ENCODE results near the gene TAF4. TPM values are rescaled to one million over a fixed set of nuclear protein-coding genes. Genes with fewer than 3 reads are reported as not detected.

Gene TAF4
- total and polyA plus RNA-seq, 2 of the 13 experiments (the other 11 are each of a cell fraction or from before 2014, with no cell fraction given) = 5.9 to 12.0 TPM

- TF ChIP-seq ZNF503 (CRISPR knock-in tag; IDR thresholded peaks at IDR 0.05) (no peak), STAG1 (CRISPR knock-in tag; IDR thresholded peaks at IDR 0.05) (peak; percentile 17), HDAC2 (CRISPR knock-in tag; IDR thresholded peaks at IDR 0.05) (peak; percentile 67; the same call in 1 of the 2 replicates), RFX1 (IDR thresholded peaks at IDR 0.05) (peak; percentile 60; the same call in 1 of the 2 replicates), KMT2A (CRISPR knock-in tag; IDR thresholded peaks at IDR 0.05) (peak; percentile 60; the same call in 1 of the 2 replicates), POLR2A (IDR thresholded peaks at IDR 0.05; ENCODE audit: insufficient read depth in 1 of 2, low read depth in 2 of 2, low read length in 2 of 2) (no peak), ZSCAN21 (CRISPR knock-in tag; IDR thresholded peaks at IDR 0.05; ENCODE audit: borderline replicate concordance) (0 out of 2 replicates have a peak, but pooled peaks have one; percentile 37), MTA3 (CRISPR knock-in tag; IDR thresholded peaks at IDR 0.05) (no peak), ZSCAN22 (CRISPR knock-in tag; IDR thresholded peaks at IDR 0.05) (no peak), FOXO1 (CRISPR knock-in tag; IDR thresholded peaks at IDR 0.05) (peak; percentile 68), SP2 (CRISPR knock-in tag; IDR thresholded peaks at IDR 0.05) (no peak), EP300 (IDR thresholded peaks at IDR 0.05; ENCODE audit: low read depth in 2 of 2, low read length in 2 of 2) (peak; percentile 4 to 48; a peak in 1 of 4 replicates), EP300 (CRISPR knock-in tag; IDR thresholded peaks at IDR 0.05; ENCODE audit: borderline replicate concordance) (no peak), ZNF816 (CRISPR knock-in tag; IDR thresholded peaks at IDR 0.05; ENCODE audit: borderline replicate concordance) (0 out of 2 replicates have a peak, but pooled peaks have one; percentile 35), TCF7 (IDR thresholded peaks at IDR 0.05; ENCODE audit: low read depth) (no peak), FOXA1 (IDR thresholded peaks at IDR 0.05) (no peak), FOXA1 (CRISPR knock-in tag; IDR thresholded peaks at IDR 0.05) (peak; percentile 69), ZBTB25 (CRISPR knock-in tag; IDR thresholded peaks at IDR 0.05) (no peak)
- TF ChIP-seq, protein P1, sequence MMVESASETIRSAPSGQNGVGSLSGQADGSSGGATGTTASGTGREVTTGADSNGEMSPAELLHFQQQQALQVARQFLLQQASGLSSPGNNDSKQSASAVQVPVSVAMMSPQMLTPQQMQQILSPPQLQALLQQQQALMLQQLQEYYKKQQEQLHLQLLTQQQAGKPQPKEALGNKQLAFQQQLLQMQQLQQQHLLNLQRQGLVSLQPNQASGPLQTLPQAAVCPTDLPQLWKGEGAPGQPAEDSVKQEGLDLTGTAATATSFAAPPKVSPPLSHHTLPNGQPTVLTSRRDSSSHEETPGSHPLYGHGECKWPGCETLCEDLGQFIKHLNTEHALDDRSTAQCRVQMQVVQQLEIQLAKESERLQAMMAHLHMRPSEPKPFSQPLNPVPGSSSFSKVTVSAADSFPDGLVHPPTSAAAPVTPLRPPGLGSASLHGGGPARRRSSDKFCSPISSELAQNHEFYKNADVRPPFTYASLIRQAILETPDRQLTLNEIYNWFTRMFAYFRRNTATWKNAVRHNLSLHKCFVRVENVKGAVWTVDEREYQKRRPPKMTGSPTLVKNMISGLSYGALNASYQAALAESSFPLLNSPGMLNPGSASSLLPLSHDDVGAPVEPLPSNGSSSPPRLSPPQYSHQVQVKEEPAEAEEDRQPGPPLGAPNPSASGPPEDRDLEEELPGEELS (CRISPR knock-in tag; IDR thresholded peaks at IDR 0.05) = peak; percentile 48; the same call in 1 of the 2 replicates
- TF ChIP-seq, protein P2, sequence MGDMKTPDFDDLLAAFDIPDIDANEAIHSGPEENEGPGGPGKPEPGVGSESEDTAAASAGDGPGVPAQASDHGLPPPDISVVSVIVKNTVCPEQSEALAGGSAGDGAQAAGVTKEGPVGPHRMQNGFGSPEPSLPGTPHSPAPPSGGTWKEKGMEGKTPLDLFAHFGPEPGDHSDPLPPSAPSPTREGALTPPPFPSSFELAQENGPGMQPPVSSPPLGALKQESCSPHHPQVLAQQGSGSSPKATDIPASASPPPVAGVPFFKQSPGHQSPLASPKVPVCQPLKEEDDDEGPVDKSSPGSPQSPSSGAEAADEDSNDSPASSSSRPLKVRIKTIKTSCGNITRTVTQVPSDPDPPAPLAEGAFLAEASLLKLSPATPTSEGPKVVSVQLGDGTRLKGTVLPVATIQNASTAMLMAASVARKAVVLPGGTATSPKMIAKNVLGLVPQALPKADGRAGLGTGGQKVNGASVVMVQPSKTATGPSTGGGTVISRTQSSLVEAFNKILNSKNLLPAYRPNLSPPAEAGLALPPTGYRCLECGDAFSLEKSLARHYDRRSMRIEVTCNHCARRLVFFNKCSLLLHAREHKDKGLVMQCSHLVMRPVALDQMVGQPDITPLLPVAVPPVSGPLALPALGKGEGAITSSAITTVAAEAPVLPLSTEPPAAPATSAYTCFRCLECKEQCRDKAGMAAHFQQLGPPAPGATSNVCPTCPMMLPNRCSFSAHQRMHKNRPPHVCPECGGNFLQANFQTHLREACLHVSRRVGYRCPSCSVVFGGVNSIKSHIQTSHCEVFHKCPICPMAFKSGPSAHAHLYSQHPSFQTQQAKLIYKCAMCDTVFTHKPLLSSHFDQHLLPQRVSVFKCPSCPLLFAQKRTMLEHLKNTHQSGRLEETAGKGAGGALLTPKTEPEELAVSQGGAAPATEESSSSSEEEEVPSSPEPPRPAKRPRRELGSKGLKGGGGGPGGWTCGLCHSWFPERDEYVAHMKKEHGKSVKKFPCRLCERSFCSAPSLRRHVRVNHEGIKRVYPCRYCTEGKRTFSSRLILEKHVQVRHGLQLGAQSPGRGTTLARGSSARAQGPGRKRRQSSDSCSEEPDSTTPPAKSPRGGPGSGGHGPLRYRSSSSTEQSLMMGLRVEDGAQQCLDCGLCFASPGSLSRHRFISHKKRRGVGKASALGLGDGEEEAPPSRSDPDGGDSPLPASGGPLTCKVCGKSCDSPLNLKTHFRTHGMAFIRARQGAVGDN (CRISPR knock-in tag; IDR thresholded peaks at IDR 0.05) = peak; percentile 57
- TF ChIP-seq, protein P3, sequence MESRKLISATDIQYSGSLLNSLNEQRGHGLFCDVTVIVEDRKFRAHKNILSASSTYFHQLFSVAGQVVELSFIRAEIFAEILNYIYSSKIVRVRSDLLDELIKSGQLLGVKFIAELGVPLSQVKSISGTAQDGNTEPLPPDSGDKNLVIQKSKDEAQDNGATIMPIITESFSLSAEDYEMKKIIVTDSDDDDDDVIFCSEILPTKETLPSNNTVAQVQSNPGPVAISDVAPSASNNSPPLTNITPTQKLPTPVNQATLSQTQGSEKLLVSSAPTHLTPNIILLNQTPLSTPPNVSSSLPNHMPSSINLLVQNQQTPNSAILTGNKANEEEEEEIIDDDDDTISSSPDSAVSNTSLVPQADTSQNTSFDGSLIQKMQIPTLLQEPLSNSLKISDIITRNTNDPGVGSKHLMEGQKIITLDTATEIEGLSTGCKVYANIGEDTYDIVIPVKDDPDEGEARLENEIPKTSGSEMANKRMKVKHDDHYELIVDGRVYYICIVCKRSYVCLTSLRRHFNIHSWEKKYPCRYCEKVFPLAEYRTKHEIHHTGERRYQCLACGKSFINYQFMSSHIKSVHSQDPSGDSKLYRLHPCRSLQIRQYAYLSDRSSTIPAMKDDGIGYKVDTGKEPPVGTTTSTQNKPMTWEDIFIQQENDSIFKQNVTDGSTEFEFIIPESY (CRISPR knock-in tag; IDR thresholded peaks at IDR 0.05) = 0 out of 2 replicates have a peak, but pooled peaks have one; percentile 60
Observed at GRCh38 chr20:62023935-62024334, 41.7 kb downstream of the TAF4 start (continued).

All from HepG2 (cell line).